Mucosa of rectum (tissue), 2 donors: ENCODE measurements around the gene KCNB1.

Experiments used
- H3K27ac ChIP-seq, 2 donors: one replicate each; pipeline ENCODE4 v1.7.0; 2013; ENCODE audit warnings: inconsistent platforms in 2 of 2, low read depth in 2 of 2, low read length in 2 of 2
- H3K27me3 ChIP-seq, 2 donors: one replicate each; pipeline ENCODE4 v1.7.0; 2013; ENCODE audit warnings: low read length in 2 of 2; ENCODE audit not compliant: control insufficient read depth in 2 of 2, insufficient read depth in 2 of 2
- H3K36me3 ChIP-seq, 2 donors: one replicate each; pipeline ENCODE4 v1.7.0; 2013; ENCODE audit warnings: low read length in 2 of 2; ENCODE audit not compliant: control insufficient read depth in 2 of 2, insufficient read depth in 2 of 2
- H3K4me1 ChIP-seq, 2 donors: one replicate each; pipeline ENCODE4 v1.7.0; 2013; ENCODE audit warnings: low read length in 2 of 2, mild to moderate bottlenecking in 1 of 2; ENCODE audit not compliant: control insufficient read depth in 2 of 2, insufficient read depth in 2 of 2
- H3K4me3 ChIP-seq, 2 donors: one replicate each; pipeline ENCODE4 v1.7.0; 2013; ENCODE audit warnings: low read length in 2 of 2
- H3K9ac ChIP-seq, 2 donors: one replicate each; pipeline ENCODE4 v1.7.0; 2013; ENCODE audit warnings: low read length in 2 of 2, low read depth in 1 of 2, mild to moderate bottlenecking in 1 of 2
- H3K9me3 ChIP-seq, 2 donors: one replicate each; pipeline ENCODE4 v1.7.0; 2013; ENCODE audit warnings: low read length in 2 of 2; ENCODE audit not compliant: control insufficient read depth in 2 of 2
- donor health status: healthy.
- donor health status: Normal muscosa, but diverticular disease.

The KCNB1 gene

GRCh38 chr20:49446808-49447207 lies 35.7 kb downstream of the KCNB1 start:
- H3K4me1 ChIP-seq: peaks cover 0 to 3% of the 10 kb centered on the region in 2 donors
- peak overlapping the region; percentile 15 to 59 for H3K27ac ChIP-seq
- no peak overlapping the region for H3K9ac ChIP-seq

GRCh38 chr20:49446080-49446479 lies 36.4 kb downstream of the KCNB1 start:
- Histone ChIP-seq H3K4me1 (peaks cover 0 to 3% of the 10 kb centered on the region in 2 donors), H3K9ac (no peak overlapping the region), H3K9me3 (no peaks in the 10 kb centered on the region), H3K27ac (no peak overlapping the region), H3K4me3 (no peak overlapping the region), H3K36me3 (no peaks in the 10 kb centered on the region), H3K27me3 (no peaks in the 10 kb centered on the region)

More at GRCh38 chr20:49446808-49447207, 35.7 kb downstream of the KCNB1 start:
- no peak overlapping the region for H3K4me3 ChIP-seq
- no peaks in the 10 kb centered on the region for H3K9me3 ChIP-seq
- H3K36me3 ChIP-seq: no peaks in the 10 kb centered on the region
- no peaks in the 10 kb centered on the region for H3K27me3 ChIP-seq

GRCh38 chr20:49445176-49445575 lies 37.3 kb downstream of the KCNB1 start:
- Histone ChIP-seq H3K9me3 (no peaks in the 10 kb centered on the region), H3K27ac (no peak overlapping the region), H3K4me3 (no peak overlapping the region), H3K9ac (no peak overlapping the region), H3K36me3 (no peaks in the 10 kb centered on the region), H3K27me3 (no peaks in the 10 kb centered on the region), H3K4me1 (peaks cover 0 to 3% of the 10 kb centered on the region in 2 donors)

GRCh38 chr20:49444553-49444990 lies 37.9 kb downstream of the KCNB1 start:
- Histone ChIP-seq H3K9me3 (no peaks in the 10 kb centered on the region), H3K4me1 (peaks cover 0 to 3% of the 10 kb centered on the region in 2 donors), H3K27ac (no peak overlapping the region), H3K9ac (no peak overlapping the region), H3K27me3 (peaks cover 0 to under 1% of the 10 kb centered on the region in 2 donors), H3K36me3 (no peaks in the 10 kb centered on the region), H3K4me3 (no peak overlapping the region)

GRCh38 chr20:49437057-49437456 lies 45.4 kb downstream of the KCNB1 start:
- no peak overlapping the region for H3K9ac ChIP-seq
- no peaks in the 10 kb centered on the region for H3K9me3 ChIP-seq
- no peaks in the 10 kb centered on the region for H3K36me3 ChIP-seq
- H3K4me3 ChIP-seq: no peak overlapping the region
- H3K27ac ChIP-seq: no peak overlapping the region
- peaks cover 0 to 2% of the 10 kb centered on the region in 2 donors for H3K27me3 ChIP-seq
- no peaks in the 10 kb centered on the region for H3K4me1 ChIP-seq

- Histone ChIP-seq H3K9ac (no peak overlapping the region), H3K9me3 (no peaks in the 10 kb centered on the region), H3K4me3 (no peak overlapping the region), H3K4me1 (no peaks in the 10 kb centered on the region), H3K36me3 (no peaks in the 10 kb centered on the region), H3K27ac (no peak overlapping the region), H3K27me3 (peaks cover 0 to 4% of the 10 kb centered on the region in 2 donors)
These were observed 46.8 kb downstream of the KCNB1 start for GRCh38 chr20:49435639-49436038.

- Histone ChIP-seq H3K27me3 (peaks cover 0 to 3% of the 10 kb centered on the region in 2 donors), H3K9me3 (no peaks in the 10 kb centered on the region), H3K4me1 (no peaks in the 10 kb centered on the region), H3K27ac (no peak overlapping the region), H3K4me3 (no peak overlapping the region), H3K36me3 (no peaks in the 10 kb centered on the region), H3K9ac (no peak overlapping the region)
These were observed 49.1 kb downstream of the KCNB1 start for GRCh38 chr20:49433333-49433732.

GRCh38 chr20:49432550-49432949 lies 49.9 kb downstream of the KCNB1 start:
- Histone ChIP-seq H3K9ac (no peak overlapping the region), H3K4me1 (no peaks in the 10 kb centered on the region), H3K4me3 (no peak overlapping the region), H3K27me3 (peaks cover 0 to 3% of the 10 kb centered on the region in 2 donors), H3K9me3 (no peaks in the 10 kb centered on the region), H3K27ac (no peak overlapping the region), H3K36me3 (no peaks in the 10 kb centered on the region)

GRCh38 chr20:49431329-49431728 lies 51.1 kb downstream of the KCNB1 start:
- Histone ChIP-seq H3K4me3 (no peak overlapping the region), H3K4me1 (no peaks in the 10 kb centered on the region), H3K27me3 (peaks cover 0 to 3% of the 10 kb centered on the region in 2 donors), H3K27ac (no peak overlapping the region), H3K9me3 (no peaks in the 10 kb centered on the region), H3K36me3 (no peaks in the 10 kb centered on the region), H3K9ac (no peak overlapping the region)

- no peak overlapping the region for H3K9ac ChIP-seq
- H3K27me3 ChIP-seq: peaks cover 0 to 3% of the 10 kb centered on the region in 2 donors
- H3K4me3 ChIP-seq: no peak overlapping the region
- H3K36me3 ChIP-seq: no peaks in the 10 kb centered on the region
- H3K4me1 ChIP-seq: no peaks in the 10 kb centered on the region
- H3K9me3 ChIP-seq: no peaks in the 10 kb centered on the region
- no peak overlapping the region for H3K27ac ChIP-seq
These were observed 52.1 kb downstream of the KCNB1 start for GRCh38 chr20:49430320-49430719.
